Lung (tissue), 12 donors: ENCODE data around the gene BRAP. TPM values are rescaled to one million over a fixed set of nuclear protein-coding genes. Genes with fewer than 3 reads are reported as not detected.
"Not testable (repeated sequence)": the region's sequence is repeated elsewhere in the genome, so short reads cannot be mapped to it uniquely, and the experiment has no call there.

Experiments
- ATAC-seq: fragments of 200-7000 bp; cut with Tn5 transposase; one replicate; pipeline ENCODE4 v1.9.1; 2020; ENCODE audit warnings: moderate number of reproducible peaks; ENCODE audit not compliant: insufficient read depth, low FRiP score
- DNase-seq, 3 donors: peaks; one replicate each; pipeline ENCODE4 v3.0.0-alpha.2; 2013 to 2017
- H3K27ac ChIP-seq, 2 donors: one replicate each; pipeline ENCODE4 v1.5.1; 2013; ENCODE audit warnings: mild to moderate bottlenecking in 2 of 2, moderate library complexity in 2 of 2, control low read depth in 1 of 2, inconsistent platforms in 1 of 2, low read depth in 1 of 2, low read length in 1 of 2
- H3K27me3 ChIP-seq, 3 donors: one replicate each; pipeline ENCODE4 v1.5.1; 2013; ENCODE audit warnings: low read length in 2 of 3; ENCODE audit not compliant: control insufficient read depth in 3 of 3, insufficient read depth in 3 of 3
- H3K36me3 ChIP-seq, 4 donors: one replicate each; pipeline ENCODE4 v1.5.1; 2013; ENCODE audit warnings: low read length in 4 of 4, mild to moderate bottlenecking in 1 of 4, moderate library complexity in 1 of 4; ENCODE audit not compliant: control insufficient read depth in 4 of 4, insufficient read depth in 4 of 4
- H3K4me1 ChIP-seq, 5 donors: one replicate each; pipeline ENCODE4 v1.5.1; 2013; ENCODE audit warnings: low read length in 5 of 5, mild to moderate bottlenecking in 2 of 5, moderate library complexity in 1 of 5; ENCODE audit not compliant: control insufficient read depth in 5 of 5, insufficient read depth in 5 of 5
- H3K4me3 ChIP-seq: one replicate; pipeline ENCODE4 v1.5.1; 2013; ENCODE audit warnings: mild to moderate bottlenecking, control low read depth, moderate library complexity
- H3K9ac ChIP-seq, 2 donors: one replicate each; pipeline ENCODE4 v1.5.1; 2013; ENCODE audit warnings: low read length in 2 of 2, control low read depth in 1 of 2; ENCODE audit not compliant: insufficient read depth in 1 of 2
- H3K9me3 ChIP-seq, 4 donors: one replicate each; pipeline ENCODE4 v1.5.1; 2013; ENCODE audit warnings: low read length in 3 of 4, mild to moderate bottlenecking in 1 of 4, moderate library complexity in 1 of 4; ENCODE audit not compliant: control insufficient read depth in 4 of 4, insufficient read depth in 3 of 4
- CTCF ChIP-seq: IDR thresholded peaks from 2 replicates; pipeline ENCODE4 v1.5.1; 2012; ENCODE audit warnings: mild to moderate bottlenecking; ENCODE audit errors: control extremely low read depth, extremely low read depth
- WGBS, 2 donors: extraction: QIAGEN DNeasy Blood & Tissue Kit; methylation state at CpG; one replicate each; pipeline ENCODE4 v1.1.7; 2013; 5-methylcytosine and 5-hydroxymethylcytosine counted together
- polyA plus RNA-seq, 2 donors: library from polyadenylated mRNA; stranded (reverse); fragments of 200-250 nt; gene quantifications; one replicate each; pipeline ENCODE4 v1.2.1, GENCODE V29; 2013
- total RNA-seq, 2 donors: library from RNA; depleted of rRNA in 1 of 2; stranded (reverse); fragments of >200 nt in 1 of 2; gene quantifications; one replicate each; pipeline ENCODE4 v1.2.1, GENCODE V29; 2014 to 2021
- donor health status: control.
- donor health status: control.
- donor health status: Bipolar disorder and iron deficiency.
- donor health status: healthy.
- donor health status: DM: yes; HTN: yes; CAD: no.

Gene BRAP
- total and polyA plus RNA-seq, 4 donors, result 9.1 to 16.5 (median 12.2) TPM

GRCh38 chr12:111606767-111607230 lies 79.0 kb downstream of the BRAP start:
- Histone ChIP-seq H3K27ac (no peak overlapping the region), H3K36me3 (no peaks in the 10 kb centered on the region), H3K9ac (no peak overlapping the region), H3K4me1 (no peaks in the 10 kb centered on the region), H3K4me3 (no peak overlapping the region), H3K27me3 (no peaks in the 10 kb centered on the region), H3K9me3 (no peaks in the 10 kb centered on the region)
- no peak for ATAC-seq
- 86 to 92% methylated on average over 3 of the region's 3 CpGs for WGBS, 2 donors
- no peak for DNase-seq
- TF ChIP-seq CTCF, result no peak

- Histone ChIP-seq H3K9me3 (no peaks in the 10 kb centered on the region), H3K4me1 (no peaks in the 10 kb centered on the region), H3K9ac (no peak overlapping the region), H3K36me3 (no peaks in the 10 kb centered on the region), H3K27ac (no peak overlapping the region), H3K4me3 (no peak overlapping the region), H3K27me3 (no peaks in the 10 kb centered on the region)
- no peak for ATAC-seq
- no peak for DNase-seq
- TF ChIP-seq CTCF, result no peak
- WGBS, 2 donors, result 86 to 90% methylated on average over 7 of the region's 7 CpGs
These were observed 79.6 kb downstream of the BRAP start for GRCh38 chr12:111605911-111606766.

DNA sequence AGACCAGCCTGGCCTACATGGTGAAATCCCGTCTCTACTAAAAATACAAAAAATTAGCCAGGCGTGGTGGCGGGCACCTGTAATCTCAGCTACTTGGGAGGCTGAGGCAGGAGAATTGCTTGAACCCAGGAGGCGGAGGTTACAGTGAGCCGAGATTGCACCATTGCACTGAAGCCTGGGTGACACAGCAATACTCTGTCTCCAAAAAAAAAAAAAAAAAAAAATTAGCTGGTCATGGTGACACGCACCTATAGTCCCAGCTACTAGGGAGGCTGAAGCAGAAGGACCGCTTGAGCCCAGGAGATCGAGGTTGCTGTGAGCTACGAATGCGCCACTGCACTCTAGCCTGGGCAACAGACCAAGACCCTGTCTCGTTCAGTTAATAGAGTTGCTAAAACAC lies 82.9 kb downstream of the BRAP start:
- WGBS, 2 donors, result 93 to 97% methylated on average over 11 of the region's 11 CpGs

GRCh38 chr12:111602348-111602747 lies 83.4 kb downstream of the BRAP start:
- Histone ChIP-seq H3K4me1 (peaks cover 0 to 11% (median 0%) of the 10 kb centered on the region in 5 donors), H3K4me3 (no peak overlapping the region), H3K27ac (no peak overlapping the region), H3K36me3 (no peaks in the 10 kb centered on the region), H3K27me3 (no peaks in the 10 kb centered on the region), H3K9me3 (no peaks in the 10 kb centered on the region), H3K9ac (no peak overlapping the region)
- DNase-seq, result no peak
- 98 to 99% methylated on average over 2 of the region's 2 CpGs for WGBS, 2 donors
- ATAC-seq, result no peak
- TF ChIP-seq CTCF, result no peak

More for the DNA sequence above, 82.9 kb downstream of the BRAP start:
- DNase-seq, H3K36me3 ChIP-seq, H3K4me3 ChIP-seq, H3K9ac ChIP-seq, H3K27me3 ChIP-seq, H3K27ac ChIP-seq, ATAC-seq, H3K9me3 ChIP-seq: not testable (repeated sequence)
- H3K4me1 ChIP-seq, result peaks cover 0 to 10% (median 0%) of the 10 kb centered on the region in 5 donors

- DNase-seq, H3K9me3 ChIP-seq, H3K9ac ChIP-seq, H3K27me3 ChIP-seq, H3K4me3 ChIP-seq, ATAC-seq, H3K27ac ChIP-seq, H3K36me3 ChIP-seq: not testable (repeated sequence)
- 95 to 97% methylated on average over 12 of the region's 12 CpGs for WGBS, 2 donors
- H3K4me1 ChIP-seq, result peaks cover 0 to 25% (median 4%) of the 10 kb centered on the region in 5 donors
These were observed 84.8 kb downstream of the BRAP start for GRCh38 chr12:111600986-111601385.
